HFFc6 (cell line): ENCODE data around the gene PDGFC. TPM values are rescaled to one million over a fixed set of nuclear protein-coding genes. Genes with fewer than 3 reads are reported as not detected.

Experiments
- DNase-seq: peaks from one replicate; pipeline ENCODE4 v3.0.0-alpha.2; 2018
- H3K27ac Mint-ChIP-seq: 2 replicates; pipeline ENCODE4 v1.8.0; 2020; ENCODE audit warnings: mild to moderate bottlenecking, mixed read lengths
- H3K27me3 Mint-ChIP-seq: 2 replicates; pipeline ENCODE4 v1.8.0; 2021; ENCODE audit warnings: mild to moderate bottlenecking, moderate library complexity, mixed read lengths; ENCODE audit not compliant: insufficient read depth
- H3K36me3 Mint-ChIP-seq: 2 replicates; pipeline ENCODE4 v1.8.0; 2021; ENCODE audit warnings: low read depth, mixed read lengths
- H3K4me1 Mint-ChIP-seq: 2 replicates; pipeline ENCODE4 v1.8.0; 2020; ENCODE audit warnings: low read depth, mixed read lengths
- H3K4me3 Mint-ChIP-seq: 2 replicates; pipeline ENCODE4 v1.8.0; 2020; ENCODE audit warnings: mild to moderate bottlenecking, moderate library complexity, mixed read lengths
- H3K9me3 Mint-ChIP-seq: 2 replicates; pipeline ENCODE4 v1.8.0; 2020; ENCODE audit warnings: mild to moderate bottlenecking, mixed read lengths
- total RNA-seq, 6 experiments: library from RNA; stranded (reverse); fragmentation: NEBNext Ultra II Directional; extraction: Animal tissue kit (Norgen Biotek cat#: 25700); gene quantifications; 2 replicates in 1 of 6; 3 replicates in 5 of 6; pipeline ENCODE4 v1.2.3, GENCODE V29; 2021
- TF ChIP-seq, protein P1 (sequence below): fragments of 200-600 bp; sonication (generic); IDR thresholded peaks from 2 replicates; pipeline ENCODE4 v1.5.0; 2021; ENCODE audit warnings: antibody characterized with exemption, mild to moderate bottlenecking

The PDGFC gene
- total RNA-seq, 6 experiments from 2014 or later: 71.5 to 112 (median 76.1) TPM

GRCh38 chr4:156732634-156733033, 239.0 kb downstream of the PDGFC start:
- TF ChIP-seq, protein P1, sequence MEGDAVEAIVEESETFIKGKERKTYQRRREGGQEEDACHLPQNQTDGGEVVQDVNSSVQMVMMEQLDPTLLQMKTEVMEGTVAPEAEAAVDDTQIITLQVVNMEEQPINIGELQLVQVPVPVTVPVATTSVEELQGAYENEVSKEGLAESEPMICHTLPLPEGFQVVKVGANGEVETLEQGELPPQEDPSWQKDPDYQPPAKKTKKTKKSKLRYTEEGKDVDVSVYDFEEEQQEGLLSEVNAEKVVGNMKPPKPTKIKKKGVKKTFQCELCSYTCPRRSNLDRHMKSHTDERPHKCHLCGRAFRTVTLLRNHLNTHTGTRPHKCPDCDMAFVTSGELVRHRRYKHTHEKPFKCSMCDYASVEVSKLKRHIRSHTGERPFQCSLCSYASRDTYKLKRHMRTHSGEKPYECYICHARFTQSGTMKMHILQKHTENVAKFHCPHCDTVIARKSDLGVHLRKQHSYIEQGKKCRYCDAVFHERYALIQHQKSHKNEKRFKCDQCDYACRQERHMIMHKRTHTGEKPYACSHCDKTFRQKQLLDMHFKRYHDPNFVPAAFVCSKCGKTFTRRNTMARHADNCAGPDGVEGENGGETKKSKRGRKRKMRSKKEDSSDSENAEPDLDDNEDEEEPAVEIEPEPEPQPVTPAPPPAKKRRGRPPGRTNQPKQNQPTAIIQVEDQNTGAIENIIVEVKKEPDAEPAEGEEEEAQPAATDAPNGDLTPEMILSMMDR: no peak
- Mint-ChIP-seq H3K4me3 (no peak overlapping the region), H3K36me3 (peaks cover 52% of the 10 kb centered on the region), H3K27me3 (no peaks in the 10 kb centered on the region; the same call in 1 of the 2 replicates), H3K9me3 (peaks cover 39% of the 10 kb centered on the region), H3K27ac (no peak overlapping the region), H3K4me1 (peaks cover 35% of the 10 kb centered on the region)
- no peak for DNase-seq

DNA sequence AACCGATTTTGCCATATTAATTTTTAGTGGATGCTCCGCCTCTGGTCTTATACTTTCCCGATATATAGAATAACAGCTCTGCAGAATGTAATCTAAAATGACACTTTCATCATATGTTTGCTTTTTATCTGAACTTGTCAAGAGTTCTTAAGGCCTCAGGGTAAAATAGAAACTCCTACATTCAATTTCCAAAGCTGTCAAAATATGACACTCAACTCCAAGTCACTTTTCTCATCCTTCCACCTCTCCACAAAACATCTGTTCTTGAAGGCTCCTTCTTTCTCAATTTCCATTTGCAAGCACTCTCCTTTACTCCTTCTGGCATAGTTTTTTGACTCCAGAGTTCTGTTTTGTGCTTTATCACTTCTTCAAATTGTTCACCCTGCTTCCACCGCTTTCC, 242.2 kb downstream of the PDGFC start:
- no peak overlapping the region for H3K4me3 Mint-ChIP-seq
- TF ChIP-seq, protein P1: no peak
- H3K9me3 Mint-ChIP-seq: peaks cover 39% of the 10 kb centered on the region
- H3K27me3 Mint-ChIP-seq: no peaks in the 10 kb centered on the region
- no peak overlapping the region for H3K27ac Mint-ChIP-seq
- H3K4me1 Mint-ChIP-seq: peaks cover 2% of the 10 kb centered on the region
- no peak for DNase-seq
- peaks cover 43% of the 10 kb centered on the region for H3K36me3 Mint-ChIP-seq

DNA sequence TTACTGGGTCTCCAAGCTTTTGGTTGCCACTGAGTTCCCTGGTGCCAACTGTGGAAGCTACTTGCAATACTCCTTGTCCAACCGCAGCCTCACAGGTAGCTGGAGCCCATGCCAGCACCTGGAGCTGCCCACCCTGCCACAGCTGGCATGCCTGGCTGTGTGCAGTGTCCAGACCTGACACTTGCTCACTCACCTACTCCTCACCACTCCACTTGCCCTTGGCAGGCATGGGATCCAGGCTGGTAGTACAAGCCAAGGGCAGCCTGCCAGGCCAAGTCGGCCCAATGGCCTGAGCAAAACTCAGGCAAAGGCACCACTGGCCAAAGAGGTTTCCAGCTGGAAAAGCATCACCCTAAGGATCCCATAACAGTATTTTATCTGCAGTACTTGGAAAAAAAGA, 246.3 kb downstream of the PDGFC start:
- Mint-ChIP-seq H3K27me3 (no peaks in the 10 kb centered on the region), H3K4me3 (no peak overlapping the region), H3K36me3 (peaks cover 18% of the 10 kb centered on the region), H3K27ac (no peak overlapping the region), H3K9me3 (peaks cover 10% of the 10 kb centered on the region), H3K4me1 (no peaks in the 10 kb centered on the region)
- no peak for DNase-seq
- TF ChIP-seq, protein P1: no peak

DNA sequence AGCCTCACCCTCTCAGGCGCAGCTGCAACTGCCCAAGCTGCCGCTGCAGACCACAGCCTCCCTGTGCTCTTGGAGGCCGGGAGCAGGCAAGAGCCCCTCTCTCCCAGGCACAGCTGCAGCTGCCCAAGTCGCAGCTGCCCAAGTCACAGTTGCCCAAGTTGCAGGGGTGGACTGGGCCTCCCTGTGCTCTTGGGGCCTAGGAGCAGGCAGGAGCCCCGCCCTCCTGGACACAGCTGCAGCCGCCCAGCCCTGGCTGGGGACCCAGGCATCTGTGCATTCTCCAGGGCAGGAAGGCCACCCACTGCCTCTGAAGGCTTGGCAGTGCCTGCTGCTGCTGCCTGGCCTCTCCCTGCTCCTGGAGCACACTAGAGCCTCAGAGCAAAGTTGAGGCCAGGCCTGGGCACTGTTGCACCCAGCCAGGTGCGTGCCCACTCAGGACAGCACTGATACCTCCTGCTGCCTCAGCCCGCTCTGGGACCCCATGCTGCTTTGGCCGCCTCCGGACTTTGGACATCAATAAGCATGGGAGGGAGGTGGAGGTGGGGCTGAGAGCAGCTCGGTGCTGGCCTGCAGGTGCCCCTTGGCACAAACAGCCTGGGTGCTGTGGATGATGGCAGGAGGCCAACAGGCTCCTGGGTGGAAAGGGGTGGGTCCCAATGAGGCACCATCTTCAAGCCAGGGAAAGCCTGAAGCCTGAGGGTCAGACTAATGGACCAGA, 247.5 kb downstream of the PDGFC start:
- Mint-ChIP-seq H3K27ac (no peak overlapping the region), H3K4me1 (no peaks in the 10 kb centered on the region), H3K9me3 (peaks cover 8% of the 10 kb centered on the region; the same call in 1 of the 2 replicates), H3K36me3 (peaks cover 8% of the 10 kb centered on the region; the same call in 1 of the 2 replicates), H3K4me3 (no peak overlapping the region), H3K27me3 (no peaks in the 10 kb centered on the region)
- no peak for DNase-seq
- TF ChIP-seq, protein P1: no peak

DNA sequence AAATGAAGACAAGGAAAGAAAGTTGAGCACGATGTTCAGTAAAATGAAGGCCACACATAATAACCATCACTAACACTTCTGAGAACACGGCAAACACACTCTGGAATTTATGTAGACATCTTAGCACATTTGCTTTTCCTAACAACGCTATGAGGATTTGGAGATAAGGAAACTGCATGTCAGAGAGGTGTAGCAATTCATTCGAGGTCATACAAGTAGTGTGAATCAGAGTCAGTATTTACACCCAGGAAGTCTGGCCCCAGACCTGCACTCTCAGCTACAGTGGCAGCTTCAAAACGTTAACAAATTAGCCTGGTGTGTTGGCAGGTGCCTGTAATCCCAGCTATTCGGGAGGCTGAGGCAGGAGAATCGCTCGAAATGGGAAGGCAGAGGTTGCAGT, 253.4 kb downstream of the PDGFC start:
- TF ChIP-seq, protein P1: no peak
- peaks cover 6% of the 10 kb centered on the region for H3K4me1 Mint-ChIP-seq
- 0 out of 2 replicates have a peak, but pooled peaks cover 2% of the 10 kb centered on the region for H3K9me3 Mint-ChIP-seq
- DNase-seq: no peak
- no peak overlapping the region for H3K4me3 Mint-ChIP-seq
- no peaks in the 10 kb centered on the region; the same call in 1 of the 2 replicates for H3K27me3 Mint-ChIP-seq
- peaks cover 8% of the 10 kb centered on the region for H3K36me3 Mint-ChIP-seq
- H3K27ac Mint-ChIP-seq: no peak overlapping the region
